ENCODE measurements around the gene CLGN.
"Not testable (repeated sequence)": the region's sequence is repeated elsewhere in the genome, so short reads cannot be mapped to it uniquely, and the experiment has no call there.

The CLGN gene

DNA sequence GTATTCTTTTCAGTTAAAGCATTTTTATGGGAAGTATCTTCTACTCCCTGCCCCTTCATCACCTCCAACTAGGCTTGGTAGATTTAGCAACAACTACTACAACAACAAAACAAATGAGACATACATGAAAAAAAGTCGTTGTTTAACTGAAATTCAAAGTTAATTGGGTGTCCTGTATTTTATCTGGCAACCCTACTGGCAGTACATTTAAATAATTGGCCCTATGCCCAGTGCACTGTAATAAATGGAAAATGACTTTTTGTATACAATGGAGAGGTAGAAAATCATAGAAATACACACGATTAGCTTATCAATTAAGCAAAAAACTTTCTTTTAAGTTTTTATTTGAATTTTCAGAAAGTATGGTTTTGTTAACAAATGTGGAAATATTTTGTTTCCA is 21.4 kb upstream of the CLGN start:
- WGBS, 2 donors (ENCODE audit: extremely low coverage in 2 of 2, insufficient read length in 2 of 2, insufficient replicate concordance in 1 of 2) = no CpG with 5 or more reads among the region's 2 CpGs
- no peak for DNase-seq (ENCODE audit: low spot score)
- Histone ChIP-seq H3K23ac (ENCODE audit: low read depth, low read length, poor library complexity) (no peak overlapping the region), H2BK12ac (ENCODE audit: low read length) (no peak overlapping the region), H3K4me2 (ENCODE audit: insufficient read depth, low read length, poor library complexity, severe bottlenecking) (no peak overlapping the region), H3K9me3 (replicated peaks in 1 of 2; ENCODE audit: control insufficient read depth in 2 of 2, insufficient read depth in 1 of 2, low read depth in 1 of 2, low read length in 2 of 2) (no peaks in the 10 kb centered on the region), H2BK15ac (ENCODE audit: low read length) (no peak overlapping the region), H4K8ac (ENCODE audit: low read depth, low read length) (no peak overlapping the region), H2BK5ac (ENCODE audit: low read length) (no peak overlapping the region), H3K14ac (ENCODE audit: low read length) (no peak overlapping the region), H4K91ac (ENCODE audit: low read depth, low read length, poor library complexity) (no peak overlapping the region), H3K79me1 (ENCODE audit: low read depth, low read length) (no peaks in the 10 kb centered on the region), H2BK120ac (ENCODE audit: low read depth, low read length) (no peak overlapping the region), H3K4me1 (ENCODE audit: control insufficient read depth in 2 of 2, insufficient read depth in 1 of 2, low read depth in 1 of 2, low read length in 2 of 2) (no peaks in the 10 kb centered on the region), H3K18ac (ENCODE audit: low read length) (no peak overlapping the region), H3K36me3 (replicated peaks in 1 of 2; ENCODE audit: control insufficient read depth in 2 of 2, insufficient read depth in 2 of 2, low read length in 2 of 2) (no peaks in the 10 kb centered on the region), H2AK5ac (ENCODE audit: low read depth, low read length) (no peak overlapping the region), H3K4me3 (ENCODE audit: low read length in 2 of 2) (no peak overlapping the region), H2AFZ (ENCODE audit: low read length) (no peak overlapping the region), H3K27ac (replicated peaks; ENCODE audit: low read length) (no peak overlapping the region), H3K4ac (ENCODE audit: low read length) (no peak overlapping the region), H3K9ac (ENCODE audit: low read depth, low read length, poor library complexity) (no peak overlapping the region), H3K27me3 (ENCODE audit: control insufficient read depth in 3 of 3, insufficient read depth in 3 of 3, low read depth in 1 of 3, low read length in 3 of 3) (peaks cover 0 to 3% (median 0%) of the 10 kb centered on the region in 3 experiments)

DNA sequence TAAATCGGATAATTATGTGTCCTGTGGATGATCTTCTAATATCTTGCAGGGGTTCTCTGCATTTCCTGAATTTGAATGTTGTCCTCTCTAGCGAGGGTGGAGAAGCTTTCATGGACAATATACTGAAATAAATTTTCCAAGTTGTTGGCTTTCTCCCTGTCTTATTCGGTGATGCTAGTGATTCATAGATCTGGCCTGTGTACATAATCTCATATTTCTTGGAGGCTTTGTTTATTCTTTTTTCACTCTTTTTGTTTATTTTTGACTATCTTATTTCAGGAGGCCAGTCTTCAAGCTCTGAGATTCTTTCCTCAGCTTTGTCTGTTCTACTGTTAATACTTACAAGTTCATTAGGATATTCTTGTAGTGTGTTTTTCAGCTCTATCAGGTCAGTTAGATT is 20.7 kb upstream of the CLGN start:
- no peak overlapping the region for H3K9ac ChIP-seq (ENCODE audit: low read depth, low read length, poor library complexity)
- no peak overlapping the region for H3K14ac ChIP-seq (ENCODE audit: low read length)
- no peak overlapping the region for H2BK120ac ChIP-seq (ENCODE audit: low read depth, low read length)
- no peaks in the 10 kb centered on the region for H3K4me1 ChIP-seq (ENCODE audit: control insufficient read depth in 2 of 2, insufficient read depth in 1 of 2, low read depth in 1 of 2, low read length in 2 of 2)
- no peaks in the 10 kb centered on the region for H3K9me3 ChIP-seq (replicated peaks in 1 of 2; ENCODE audit: control insufficient read depth in 2 of 2, insufficient read depth in 1 of 2, low read depth in 1 of 2, low read length in 2 of 2)
- H3K36me3 ChIP-seq (replicated peaks in 1 of 2; ENCODE audit: control insufficient read depth in 2 of 2, insufficient read depth in 2 of 2, low read length in 2 of 2) = no peaks in the 10 kb centered on the region
- H3K4me2 ChIP-seq (ENCODE audit: insufficient read depth, low read length, poor library complexity, severe bottlenecking) = no peak overlapping the region
- DNase-seq (ENCODE audit: low spot score) = no peak
- H3K23ac ChIP-seq (ENCODE audit: low read depth, low read length, poor library complexity) = no peak overlapping the region
- H2BK12ac ChIP-seq (ENCODE audit: low read length) = no peak overlapping the region
- no peak overlapping the region for H4K91ac ChIP-seq (ENCODE audit: low read depth, low read length, poor library complexity)
- no peak overlapping the region for H4K8ac ChIP-seq (ENCODE audit: low read depth, low read length)
- no peak overlapping the region for H3K4me3 ChIP-seq (ENCODE audit: low read length in 2 of 2)
- no peak overlapping the region for H3K4ac ChIP-seq (ENCODE audit: low read length)
- H3K27me3 ChIP-seq (ENCODE audit: control insufficient read depth in 3 of 3, insufficient read depth in 3 of 3, low read depth in 1 of 3, low read length in 3 of 3) = no peaks in the 10 kb centered on the region
- H2BK5ac ChIP-seq (ENCODE audit: low read length) = no peak overlapping the region
- H3K18ac ChIP-seq (ENCODE audit: low read length) = no peak overlapping the region
- H3K27ac ChIP-seq (replicated peaks; ENCODE audit: low read length) = no peak overlapping the region
- H2AFZ ChIP-seq (ENCODE audit: low read length) = no peak overlapping the region
- H3K79me1 ChIP-seq (ENCODE audit: low read depth, low read length) = no peaks in the 10 kb centered on the region
- WGBS, 2 donors (ENCODE audit: extremely low coverage in 2 of 2, insufficient read length in 2 of 2, insufficient replicate concordance in 1 of 2) = no CpG with 5 or more reads among the region's 3 CpGs
- no peak overlapping the region for H2BK15ac ChIP-seq (ENCODE audit: low read length)
- H2AK5ac ChIP-seq (ENCODE audit: low read depth, low read length) = no peak overlapping the region

DNA sequence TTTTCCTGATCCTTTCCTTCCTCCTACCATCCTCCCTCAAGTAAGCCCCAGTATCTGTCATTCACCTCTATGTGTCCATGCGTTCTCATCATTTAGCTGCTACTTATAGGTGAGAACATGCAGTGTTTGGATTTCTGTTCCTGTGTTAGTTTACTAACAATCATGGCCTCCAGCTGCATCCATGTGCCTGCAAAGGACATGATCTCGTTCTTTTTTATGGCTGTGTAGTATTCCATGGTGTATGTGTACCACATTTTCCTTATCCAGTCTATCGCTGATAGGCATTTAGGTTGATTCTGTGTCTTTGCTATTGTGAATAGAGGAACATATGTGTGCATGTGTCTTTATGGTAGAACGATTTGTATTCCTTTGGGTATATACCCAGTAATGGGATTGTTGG is 16.9 kb upstream of the CLGN start:
- H3K9ac ChIP-seq (ENCODE audit: low read depth, low read length, poor library complexity); H3K18ac ChIP-seq (ENCODE audit: low read length); H3K9me3 ChIP-seq (replicated peaks in 1 of 2; ENCODE audit: control insufficient read depth in 2 of 2, insufficient read depth in 1 of 2, low read depth in 1 of 2, low read length in 2 of 2); H3K4me1 ChIP-seq (ENCODE audit: control insufficient read depth in 2 of 2, insufficient read depth in 1 of 2, low read depth in 1 of 2, low read length in 2 of 2); H2AFZ ChIP-seq (ENCODE audit: low read length); H2BK15ac ChIP-seq (ENCODE audit: low read length); H3K4me2 ChIP-seq (ENCODE audit: insufficient read depth, low read length, poor library complexity, severe bottlenecking); H2BK120ac ChIP-seq (ENCODE audit: low read depth, low read length); H2BK12ac ChIP-seq (ENCODE audit: low read length); DNase-seq (ENCODE audit: low spot score); H3K4me3 ChIP-seq (ENCODE audit: low read length in 2 of 2); H4K8ac ChIP-seq (ENCODE audit: low read depth, low read length); H4K91ac ChIP-seq (ENCODE audit: low read depth, low read length, poor library complexity); H3K36me3 ChIP-seq (replicated peaks in 1 of 2; ENCODE audit: control insufficient read depth in 2 of 2, insufficient read depth in 2 of 2, low read length in 2 of 2); H2AK5ac ChIP-seq (ENCODE audit: low read depth, low read length); H3K27ac ChIP-seq (replicated peaks; ENCODE audit: low read length); H3K14ac ChIP-seq (ENCODE audit: low read length); H3K23ac ChIP-seq (ENCODE audit: low read depth, low read length, poor library complexity); H2BK5ac ChIP-seq (ENCODE audit: low read length); H3K4ac ChIP-seq (ENCODE audit: low read length); H3K79me1 ChIP-seq (ENCODE audit: low read depth, low read length): not testable (repeated sequence)
- WGBS, 2 donors (ENCODE audit: extremely low coverage in 2 of 2, insufficient read length in 2 of 2, insufficient replicate concordance in 1 of 2) = no CpG with 5 or more reads among the region's 4 CpGs
- peaks cover 0 to 10% (median 0%) of the 10 kb centered on the region in 3 experiments for H3K27me3 ChIP-seq (ENCODE audit: control insufficient read depth in 3 of 3, insufficient read depth in 3 of 3, low read depth in 1 of 3, low read length in 3 of 3)

DNA sequence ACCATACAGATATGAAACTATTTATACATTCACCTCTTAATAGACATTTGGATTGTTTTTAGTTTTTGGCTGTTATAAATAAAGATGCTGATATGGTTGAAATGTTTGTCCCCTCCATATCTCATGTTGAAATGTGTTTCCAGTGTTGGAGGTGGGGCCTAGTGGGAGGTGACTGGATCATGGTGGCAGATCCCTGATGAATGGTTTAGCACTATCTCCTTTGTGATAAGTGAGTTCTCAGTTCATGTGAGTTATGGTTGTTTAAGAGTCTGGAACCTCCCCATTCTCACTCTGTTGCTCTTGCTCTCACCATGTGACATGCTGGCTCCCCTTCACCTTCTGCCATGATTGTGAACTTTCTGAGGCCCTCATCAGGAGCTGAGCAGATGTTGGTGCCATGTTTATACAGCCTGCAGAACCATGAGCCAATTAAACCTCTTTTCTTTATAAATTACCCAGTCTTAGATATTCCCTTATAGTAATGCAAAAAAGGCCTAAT is 12.2 kb upstream of the CLGN start:
- Histone ChIP-seq H3K4me3 (ENCODE audit: low read length in 2 of 2) (no peak overlapping the region), H3K4me2 (ENCODE audit: insufficient read depth, low read length, poor library complexity, severe bottlenecking) (no peak overlapping the region), H3K4ac (ENCODE audit: low read length) (no peak overlapping the region), H2AK5ac (ENCODE audit: low read depth, low read length) (no peak overlapping the region), H4K91ac (ENCODE audit: low read depth, low read length, poor library complexity) (no peak overlapping the region), H4K8ac (ENCODE audit: low read depth, low read length) (no peak overlapping the region), H3K27ac (replicated peaks; ENCODE audit: low read length) (no peak overlapping the region), H3K9ac (ENCODE audit: low read depth, low read length, poor library complexity) (no peak overlapping the region), H2BK120ac (ENCODE audit: low read depth, low read length) (no peak overlapping the region), H2BK12ac (ENCODE audit: low read length) (no peak overlapping the region), H3K79me1 (ENCODE audit: low read depth, low read length) (no peaks in the 10 kb centered on the region), H2AFZ (ENCODE audit: low read length) (no peak overlapping the region), H3K18ac (ENCODE audit: low read length) (no peak overlapping the region), H3K27me3 (ENCODE audit: control insufficient read depth in 3 of 3, insufficient read depth in 3 of 3, low read depth in 1 of 3, low read length in 3 of 3) (peaks cover 0 to 22% (median 0%) of the 10 kb centered on the region in 3 experiments), H2BK15ac (ENCODE audit: low read length) (no peak overlapping the region), H3K36me3 (replicated peaks in 1 of 2; ENCODE audit: control insufficient read depth in 2 of 2, insufficient read depth in 2 of 2, low read length in 2 of 2) (no peaks in the 10 kb centered on the region), H3K23ac (ENCODE audit: low read depth, low read length, poor library complexity) (no peak overlapping the region), H3K14ac (ENCODE audit: low read length) (no peak overlapping the region), H3K9me3 (replicated peaks in 1 of 2; ENCODE audit: control insufficient read depth in 2 of 2, insufficient read depth in 1 of 2, low read depth in 1 of 2, low read length in 2 of 2) (no peaks in the 10 kb centered on the region), H3K4me1 (ENCODE audit: control insufficient read depth in 2 of 2, insufficient read depth in 1 of 2, low read depth in 1 of 2, low read length in 2 of 2) (no peaks in the 10 kb centered on the region), H2BK5ac (ENCODE audit: low read length) (no peak overlapping the region)
- DNase-seq (ENCODE audit: low spot score) = no peak
